ENCODE measurements around the gene ATXN7L3.
"Not testable (repeated sequence)": the region's sequence is repeated elsewhere in the genome, so short reads cannot be mapped to it uniquely, and the experiment has no call there.

ATXN7L3 gene

GRCh38 chr17:44174427-44174826 lies 25.3 kb downstream of the ATXN7L3 start:
- no peak for DNase-seq (ENCODE audit: low spot score)

- no peak for DNase-seq (ENCODE audit: low spot score)
Measured at GRCh38 chr17:44171931-44172455, 27.7 kb downstream of the ATXN7L3 start.

GRCh38 chr17:44170499-44171201 lies 29.0 kb downstream of the ATXN7L3 start, which contains the start of gene ASB16:
Gene ASB16, plus strand, starts transcription at chr17:44170704. Its CDS starts 86 bp downstream, at chr17:44170790.
- peak; percentile 84 for DNase-seq (ENCODE audit: low spot score)

GRCh38 chr17:44170135-44170498 lies 29.6 kb downstream of the ATXN7L3 start:
- no peak for DNase-seq (ENCODE audit: low spot score)

- DNase-seq (ENCODE audit: low spot score) = no peak
Measured at GRCh38 chr17:44167181-44167861, 32.4 kb downstream of the ATXN7L3 start.

GRCh38 chr17:44164476-44164875 lies 35.2 kb downstream of the ATXN7L3 start:
- DNase-seq (ENCODE audit: low spot score) = no peak

- no peak for DNase-seq (ENCODE audit: low spot score)
Measured at GRCh38 chr17:44159519-44160210, 40.0 kb downstream of the ATXN7L3 start.

- no peak for DNase-seq (ENCODE audit: low spot score)
Measured at GRCh38 chr17:44155488-44155887, 44.2 kb downstream of the ATXN7L3 start.

- no peak for DNase-seq (ENCODE audit: low spot score)
Measured at GRCh38 chr17:44152875-44153274, 46.8 kb downstream of the ATXN7L3 start.

GRCh38 chr17:44149750-44150329 lies 49.8 kb downstream of the ATXN7L3 start:
- no peak for DNase-seq (ENCODE audit: low spot score)

GRCh38 chr17:44149066-44149465 lies 50.6 kb downstream of the ATXN7L3 start:
- not testable (repeated sequence) for DNase-seq (ENCODE audit: low spot score)

GRCh38 chr17:44147812-44148211 lies 51.9 kb downstream of the ATXN7L3 start:
- no peak for DNase-seq (ENCODE audit: low spot score)

- DNase-seq (ENCODE audit: low spot score) = no peak
Measured at GRCh38 chr17:44146375-44147346, 53.0 kb downstream of the ATXN7L3 start.

GRCh38 chr17:44144966-44145739 lies 54.5 kb downstream of the ATXN7L3 start:
- DNase-seq (ENCODE audit: low spot score) = no peak

- DNase-seq (ENCODE audit: low spot score) = not testable (repeated sequence)
Measured at GRCh38 chr17:44143921-44144320, 55.8 kb downstream of the ATXN7L3 start.
